ENCODE measurements around the gene CCDC88C. TPM values are rescaled to one million over a fixed set of nuclear protein-coding genes. Genes with fewer than 3 reads are reported as not detected.

CCDC88C gene
- total RNA-seq, 1 donor from 2014 or later = 9.4 TPM

DNA sequence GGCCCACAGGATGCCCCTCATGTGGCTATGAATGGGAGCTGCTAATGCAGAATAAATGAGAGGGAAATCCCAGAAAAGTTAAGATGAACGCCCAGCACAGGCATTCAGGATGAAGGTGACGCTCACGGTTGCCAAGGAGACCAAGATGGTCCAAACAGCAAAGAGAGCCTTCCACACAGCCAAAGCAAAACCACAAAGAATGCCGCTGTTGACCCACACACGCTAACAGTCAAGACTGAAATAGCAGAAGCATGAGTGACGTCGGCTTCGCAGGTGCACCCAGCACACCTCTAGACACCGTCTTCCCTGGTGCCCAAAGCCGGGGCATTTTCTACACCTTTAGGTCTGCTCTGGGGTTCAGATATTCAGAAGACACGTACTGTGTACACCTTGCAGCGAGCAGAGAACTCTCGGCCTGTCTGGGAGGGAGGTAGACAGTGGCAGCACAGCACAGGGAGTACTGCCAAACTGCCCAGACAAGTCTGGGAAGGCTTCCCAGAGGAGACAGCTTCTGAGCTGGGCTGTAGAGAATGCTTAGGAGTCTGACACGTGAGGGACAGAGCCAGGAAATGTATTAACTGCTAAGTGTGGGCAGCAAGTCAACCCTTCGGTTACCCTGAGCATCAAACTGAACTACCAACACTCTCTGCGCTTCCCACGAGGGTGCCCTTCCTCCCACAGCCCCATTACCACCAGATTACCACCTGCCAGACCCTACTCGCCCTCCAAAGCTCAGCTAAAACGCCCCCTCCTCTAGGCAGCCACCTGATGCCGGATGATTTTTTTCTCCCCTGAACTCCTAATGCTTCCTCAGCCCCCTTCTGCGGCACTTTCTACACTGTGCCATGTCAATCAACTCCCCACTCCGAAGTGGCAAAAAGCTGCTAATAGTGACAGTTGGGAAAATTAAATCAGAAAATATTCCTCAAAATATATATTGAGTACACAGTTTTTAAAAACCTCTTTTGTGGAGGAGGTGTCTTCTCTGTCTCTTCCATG, 50.1 kb downstream of the CCDC88C start:
- Histone ChIP-seq H3K4me3 (ENCODE audit: low read length in 3 of 3) (no peak overlapping the region), H3K4me1 (ENCODE audit: control insufficient read depth in 3 of 3, insufficient read depth in 3 of 3, low read length in 3 of 3) (peaks cover 10 to 30% (median 25%) of the 10 kb centered on the region in 3 donors), H3K27ac (ENCODE audit: low read depth, low read length) (peak overlapping the region; percentile 13)

DNA sequence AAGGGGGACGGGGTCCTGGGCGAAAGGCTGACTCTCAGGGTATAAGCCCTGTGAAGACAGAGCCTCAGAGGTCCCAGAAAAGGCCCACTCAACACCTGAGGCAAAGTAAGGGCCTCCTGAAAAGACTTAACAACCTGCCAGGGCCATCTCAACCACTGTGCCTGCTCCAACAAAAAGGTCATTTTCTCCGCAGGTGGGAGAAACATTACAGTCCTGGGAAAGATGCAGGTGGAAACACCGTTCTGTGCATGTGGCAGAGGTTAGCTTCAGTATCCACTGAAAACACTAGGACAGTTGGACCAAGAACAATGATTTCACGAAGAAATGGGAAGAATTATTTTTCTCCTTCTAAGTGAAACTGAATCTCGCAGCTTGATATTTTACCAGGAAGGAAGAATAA, 50.9 kb downstream of the CCDC88C start:
- peaks cover 10 to 28% (median 25%) of the 10 kb centered on the region in 3 donors for H3K4me1 ChIP-seq (ENCODE audit: control insufficient read depth in 3 of 3, insufficient read depth in 3 of 3, low read length in 3 of 3)

More for the DNA sequence above, 50.1 kb downstream of the CCDC88C start:
- Histone ChIP-seq H3K9ac (ENCODE audit: low read depth in 1 of 3, low read length in 3 of 3) (no peak overlapping the region), H3K36me3 (ENCODE audit: control insufficient read depth in 3 of 3, insufficient read depth in 3 of 3, low read length in 3 of 3) (no peaks in the 10 kb centered on the region), H3K9me3 (ENCODE audit: control insufficient read depth in 3 of 3, low read length in 3 of 3) (no peaks in the 10 kb centered on the region), H3K27me3 (ENCODE audit: control insufficient read depth in 3 of 3, insufficient read depth in 3 of 3, low read length in 3 of 3) (peaks cover 2 to 11% (median 10%) of the 10 kb centered on the region in 3 donors)

GRCh38 chr14:91365552-91365951, 52.1 kb downstream of the CCDC88C start:
- Histone ChIP-seq H3K27me3 (ENCODE audit: control insufficient read depth in 3 of 3, insufficient read depth in 3 of 3, low read length in 3 of 3) (peaks cover 2 to 8% (median 8%) of the 10 kb centered on the region in 3 donors), H3K27ac (ENCODE audit: low read depth, low read length) (no peak overlapping the region), H3K4me1 (ENCODE audit: control insufficient read depth in 3 of 3, insufficient read depth in 3 of 3, low read length in 3 of 3) (peaks cover 6 to 19% (median 18%) of the 10 kb centered on the region in 3 donors), H3K36me3 (ENCODE audit: control insufficient read depth in 3 of 3, insufficient read depth in 3 of 3, low read length in 3 of 3) (no peaks in the 10 kb centered on the region), H3K9ac (ENCODE audit: low read depth in 1 of 3, low read length in 3 of 3) (no peak overlapping the region), H3K4me3 (ENCODE audit: low read length in 3 of 3) (no peak overlapping the region), H3K9me3 (ENCODE audit: control insufficient read depth in 3 of 3, low read length in 3 of 3) (no peaks in the 10 kb centered on the region)

More for the DNA sequence above, 50.9 kb downstream of the CCDC88C start:
- no peak overlapping the region for H3K9ac ChIP-seq (ENCODE audit: low read depth in 1 of 3, low read length in 3 of 3)
- peaks cover 2 to 11% (median 10%) of the 10 kb centered on the region in 3 donors for H3K27me3 ChIP-seq (ENCODE audit: control insufficient read depth in 3 of 3, insufficient read depth in 3 of 3, low read length in 3 of 3)
- no peaks in the 10 kb centered on the region for H3K36me3 ChIP-seq (ENCODE audit: control insufficient read depth in 3 of 3, insufficient read depth in 3 of 3, low read length in 3 of 3)
- H3K27ac ChIP-seq (ENCODE audit: low read depth, low read length) = no peak overlapping the region
- no peaks in the 10 kb centered on the region for H3K9me3 ChIP-seq (ENCODE audit: control insufficient read depth in 3 of 3, low read length in 3 of 3)
- no peak overlapping the region for H3K4me3 ChIP-seq (ENCODE audit: low read length in 3 of 3)

DNA sequence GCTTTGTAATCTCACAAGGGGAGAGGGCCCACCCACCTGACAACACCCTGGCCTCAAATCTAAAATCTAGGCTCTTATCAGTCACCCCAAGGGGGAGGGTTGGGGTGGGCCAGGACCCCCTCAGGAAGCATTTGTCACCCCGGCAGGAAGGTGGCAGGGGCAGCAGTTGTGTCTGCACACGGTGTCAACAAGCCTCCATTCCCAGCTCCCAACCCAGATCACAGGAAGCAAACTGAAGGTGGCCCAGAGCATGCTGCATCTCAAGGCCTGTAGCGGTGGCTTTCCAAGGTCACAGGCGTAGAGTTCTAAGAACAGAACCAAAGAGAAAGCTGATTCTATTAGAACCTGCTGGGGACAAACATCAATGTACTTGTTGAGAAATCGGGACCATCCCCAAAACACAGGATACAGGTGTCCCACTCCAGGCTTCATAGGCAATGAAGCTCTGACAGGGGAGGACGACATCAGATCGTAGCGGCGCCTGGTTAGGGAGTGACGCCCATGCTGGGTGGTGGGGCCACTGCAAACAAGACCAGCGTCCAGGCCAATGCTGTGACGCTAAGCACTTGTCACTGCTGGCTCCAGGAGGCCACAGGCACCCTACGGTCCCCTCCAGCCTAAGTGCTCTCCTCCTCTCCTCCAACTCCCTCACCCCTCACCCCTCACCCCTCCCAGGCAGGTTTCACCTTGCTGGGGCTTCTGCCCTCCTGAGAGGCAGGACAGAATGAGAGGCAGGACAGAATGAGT, 52.9 kb downstream of the CCDC88C start:
- Histone ChIP-seq H3K27ac (ENCODE audit: low read depth, low read length) (no peak overlapping the region), H3K27me3 (ENCODE audit: control insufficient read depth in 3 of 3, insufficient read depth in 3 of 3, low read length in 3 of 3) (peaks cover 0 to 1% (median under 1%) of the 10 kb centered on the region in 3 donors), H3K36me3 (ENCODE audit: control insufficient read depth in 3 of 3, insufficient read depth in 3 of 3, low read length in 3 of 3) (no peaks in the 10 kb centered on the region), H3K9me3 (ENCODE audit: control insufficient read depth in 3 of 3, low read length in 3 of 3) (no peaks in the 10 kb centered on the region), H3K4me1 (ENCODE audit: control insufficient read depth in 3 of 3, insufficient read depth in 3 of 3, low read length in 3 of 3) (peaks cover 2 to 14% (median 13%) of the 10 kb centered on the region in 3 donors), H3K9ac (ENCODE audit: low read depth in 1 of 3, low read length in 3 of 3) (no peak overlapping the region), H3K4me3 (ENCODE audit: low read length in 3 of 3) (no peak overlapping the region)

DNA sequence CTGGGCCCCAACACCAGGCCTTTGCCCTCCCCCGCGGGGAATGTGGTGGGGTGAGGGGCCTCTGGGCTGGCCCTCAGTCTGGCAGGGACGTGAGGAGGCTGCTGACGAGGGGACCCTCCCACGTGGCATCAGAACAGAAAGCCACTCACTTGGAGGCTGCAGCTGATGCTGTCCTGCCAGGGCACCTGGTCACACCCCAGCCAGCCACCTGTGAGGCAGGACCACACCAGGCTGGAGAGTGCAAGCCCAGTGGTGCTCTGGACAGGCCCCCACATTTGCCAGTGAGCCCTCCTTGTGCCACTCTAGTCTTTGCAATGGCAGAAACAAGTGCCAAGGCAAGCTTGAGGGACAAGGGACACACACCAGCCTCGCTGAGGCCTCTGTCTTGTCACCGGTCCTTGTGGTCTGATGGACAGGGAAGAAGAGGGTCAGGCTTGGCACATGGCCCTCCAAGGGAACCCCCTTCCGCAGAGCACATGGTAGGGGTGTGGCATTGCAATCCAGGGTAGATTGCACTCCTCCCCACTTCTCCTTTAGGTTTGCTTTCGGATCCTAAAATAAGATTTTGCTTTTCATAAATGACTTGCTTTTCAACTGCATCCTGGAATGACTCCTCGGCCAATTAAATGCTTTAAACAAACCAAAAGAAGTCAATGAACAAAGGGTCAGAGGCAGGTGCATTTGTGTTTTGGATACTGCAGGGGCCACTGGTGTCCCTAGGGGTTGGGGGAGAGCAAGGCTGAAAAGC, 53.7 kb downstream of the CCDC88C start:
- H3K4me3 ChIP-seq (ENCODE audit: low read length in 3 of 3) = no peak overlapping the region
- H3K27me3 ChIP-seq (ENCODE audit: control insufficient read depth in 3 of 3, insufficient read depth in 3 of 3, low read length in 3 of 3) = peaks cover 0 to 3% (median 0%) of the 10 kb centered on the region in 3 donors
- peaks cover 2 to 13% (median 10%) of the 10 kb centered on the region in 3 donors for H3K4me1 ChIP-seq (ENCODE audit: control insufficient read depth in 3 of 3, insufficient read depth in 3 of 3, low read length in 3 of 3)
- no peak overlapping the region for H3K27ac ChIP-seq (ENCODE audit: low read depth, low read length)
- no peaks in the 10 kb centered on the region for H3K9me3 ChIP-seq (ENCODE audit: control insufficient read depth in 3 of 3, low read length in 3 of 3)
- H3K36me3 ChIP-seq (ENCODE audit: control insufficient read depth in 3 of 3, insufficient read depth in 3 of 3, low read length in 3 of 3) = no peaks in the 10 kb centered on the region
- H3K9ac ChIP-seq (ENCODE audit: low read depth in 1 of 3, low read length in 3 of 3) = no peak overlapping the region

- Histone ChIP-seq H3K4me3 (ENCODE audit: low read length in 3 of 3) (no peak overlapping the region), H3K9me3 (ENCODE audit: control insufficient read depth in 3 of 3, low read length in 3 of 3) (no peaks in the 10 kb centered on the region), H3K36me3 (ENCODE audit: control insufficient read depth in 3 of 3, insufficient read depth in 3 of 3, low read length in 3 of 3) (no peaks in the 10 kb centered on the region), H3K4me1 (ENCODE audit: control insufficient read depth in 3 of 3, insufficient read depth in 3 of 3, low read length in 3 of 3) (peaks cover 0 to 3% (median 0%) of the 10 kb centered on the region in 3 donors), H3K9ac (ENCODE audit: low read depth in 1 of 3, low read length in 3 of 3) (no peak overlapping the region), H3K27ac (ENCODE audit: low read depth, low read length) (no peak overlapping the region), H3K27me3 (ENCODE audit: control insufficient read depth in 3 of 3, insufficient read depth in 3 of 3, low read length in 3 of 3) (peaks cover 0 to 7% (median 3%) of the 10 kb centered on the region in 3 donors)
These were observed 56.3 kb downstream of the CCDC88C start for GRCh38 chr14:91361233-91361811.

GRCh38 chr14:91360490-91361232, 57.0 kb downstream of the CCDC88C start:
- no peaks in the 10 kb centered on the region for H3K36me3 ChIP-seq (ENCODE audit: control insufficient read depth in 3 of 3, insufficient read depth in 3 of 3, low read length in 3 of 3)
- no peak overlapping the region for H3K9ac ChIP-seq (ENCODE audit: low read depth in 1 of 3, low read length in 3 of 3)
- H3K27me3 ChIP-seq (ENCODE audit: control insufficient read depth in 3 of 3, insufficient read depth in 3 of 3, low read length in 3 of 3) = peaks cover 0 to 7% (median 3%) of the 10 kb centered on the region in 3 donors
- no peaks in the 10 kb centered on the region for H3K9me3 ChIP-seq (ENCODE audit: control insufficient read depth in 3 of 3, low read length in 3 of 3)
- H3K4me3 ChIP-seq (ENCODE audit: low read length in 3 of 3) = no peak overlapping the region
- no peak overlapping the region for H3K27ac ChIP-seq (ENCODE audit: low read depth, low read length)
- peaks cover 0 to 3% (median 0%) of the 10 kb centered on the region in 3 donors for H3K4me1 ChIP-seq (ENCODE audit: control insufficient read depth in 3 of 3, insufficient read depth in 3 of 3, low read length in 3 of 3)

DNA sequence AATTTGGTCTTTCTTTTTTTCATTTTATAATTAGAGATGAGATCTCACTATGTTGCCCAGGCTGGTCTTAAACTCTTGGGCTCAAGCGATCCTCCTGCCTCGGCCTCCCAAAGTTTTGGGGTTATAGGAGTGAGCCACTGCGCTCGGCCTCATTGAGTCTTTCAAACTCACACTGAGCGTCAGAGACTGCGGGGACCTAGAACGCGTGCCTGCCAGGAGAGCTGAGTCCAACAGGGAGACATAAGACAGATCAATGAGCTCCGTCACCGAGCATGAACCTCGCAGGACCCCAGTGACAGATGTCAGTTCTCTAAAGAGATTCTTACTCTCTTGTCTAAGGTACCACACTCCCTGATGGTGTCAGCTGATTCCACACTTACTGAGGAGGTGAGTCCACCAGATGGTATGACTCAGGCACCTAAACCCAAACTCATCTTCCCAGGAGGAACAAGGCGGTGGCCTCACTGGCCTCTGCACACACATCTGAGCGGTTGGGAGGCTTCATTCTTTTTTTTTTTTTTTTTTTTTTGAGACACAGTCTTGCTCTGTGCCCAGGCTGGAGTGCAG, 58.9 kb downstream of the CCDC88C start:
- H3K9ac ChIP-seq (ENCODE audit: low read depth in 1 of 3, low read length in 3 of 3) = no peak overlapping the region
- peaks cover 0 to 7% (median 3%) of the 10 kb centered on the region in 3 donors for H3K27me3 ChIP-seq (ENCODE audit: control insufficient read depth in 3 of 3, insufficient read depth in 3 of 3, low read length in 3 of 3)
- no peaks in the 10 kb centered on the region for H3K9me3 ChIP-seq (ENCODE audit: control insufficient read depth in 3 of 3, low read length in 3 of 3)
- peaks cover 0 to 5% (median 2%) of the 10 kb centered on the region in 3 donors for H3K4me1 ChIP-seq (ENCODE audit: control insufficient read depth in 3 of 3, insufficient read depth in 3 of 3, low read length in 3 of 3)
- no peaks in the 10 kb centered on the region for H3K36me3 ChIP-seq (ENCODE audit: control insufficient read depth in 3 of 3, insufficient read depth in 3 of 3, low read length in 3 of 3)
- H3K4me3 ChIP-seq (ENCODE audit: low read length in 3 of 3) = no peak overlapping the region
- H3K27ac ChIP-seq (ENCODE audit: low read depth, low read length) = no peak overlapping the region
